Activated CD4-positive, alpha-beta T cell treated with anti-CD3 and anti-CD28 coated beads for 36 hours (primary cell): ENCODE data around the gene SMIM41. TPM values are rescaled to one million over a fixed set of nuclear protein-coding genes. Genes with fewer than 3 reads are reported as not detected.

Source experiments
- ATAC-seq: fragments of 200-7000 bp; cut with Tn5 transposase; one replicate; pipeline ENCODE4 v1.10.0; 2021; ENCODE audit warnings: mild to moderate bottlenecking, moderate library complexity
- CTCF ChIA-PET: fragments of 350-600 bp; sonication (Branson Sonifier 250); formaldehyde crosslinking; loops from one replicate; lab custom pipeline; 2021; ENCODE audit warnings: antibody characterized with exemption; lab: Charles Lee
- POLR2A ChIA-PET: fragments of 350-600 bp; sonication (Branson Sonifier 250); formaldehyde crosslinking; loops from one replicate; lab custom pipeline; 2021; ENCODE audit warnings: antibody characterized with exemption, inconsistent platforms; lab: Charles Lee
- DNase-seq: peaks from one replicate; pipeline ENCODE4 v3.0.0-alpha.2; 2020
- H3K27ac Mint-ChIP-seq: one replicate; pipeline ENCODE4 v1.8.0; 2021; ENCODE audit warnings: mixed read lengths
- H3K27me3 Mint-ChIP-seq: one replicate; pipeline ENCODE4 v1.8.0; 2021; ENCODE audit warnings: mixed read lengths
- H3K36me3 Mint-ChIP-seq: one replicate; pipeline ENCODE4 v1.8.0; 2021; ENCODE audit warnings: low read depth, mixed read lengths
- H3K4me1 Mint-ChIP-seq: one replicate; pipeline ENCODE4 v1.8.0; 2021; ENCODE audit warnings: mixed read lengths
- H3K4me3 Mint-ChIP-seq: one replicate; pipeline ENCODE4 v1.8.0; 2021; ENCODE audit warnings: mild to moderate bottlenecking, moderate library complexity, mixed read lengths
- H3K9me3 Mint-ChIP-seq: one replicate; pipeline ENCODE4 v1.8.0; 2021; ENCODE audit warnings: low read depth, mixed read lengths
- intact Hi-C, 2 experiments: fragments of 100-400 bp; cut with DNase I in 1 of 2; cut with micrococcal nuclease in 1 of 2; formaldehyde crosslinking; loops; one replicate each; pipeline versions ENCODE4 v1.14.2 to v1.15.1; 2022 to 2024; cut with DNase I, micrococcal nuclease
- total RNA-seq, 2 experiments: library from RNA; stranded (reverse); gene quantifications; one replicate each; pipeline ENCODE4 v1.2.3, GENCODE V29; 2021

The SMIM41 gene
- total RNA-seq, 2 experiments from 2014 or later = not detected

- Mint-ChIP-seq H3K27ac (no peak overlapping the region), H3K4me3 (no peak overlapping the region), H3K4me1 (peaks cover 31% of the 10 kb centered on the region), H3K27me3 (peaks cover 14% of the 10 kb centered on the region), H3K9me3 (no peaks in the 10 kb centered on the region), H3K36me3 (no peaks in the 10 kb centered on the region)
- intact Hi-C loops = loop anchor here (1.0 to 2.0 kb wide), 3 partner anchors 94 to 127 kb away; no protein-coding TSS in a partner anchor
- CTCF ChIA-PET = interaction anchor here (0.5 to 5.1 kb wide), 10 partner anchors 8 to 876 kb away, joined by 3 to 55 read pairs (median 4); no protein-coding TSS in a partner anchor
- POLR2A ChIA-PET = no interaction called here
- DNase-seq (peak; percentile 68), ATAC-seq (peak; percentile 62)
Measured at GRCh38 chr12:52119398-52120254, 40.1 kb downstream of the SMIM41 start.

GRCh38 chr12:52120951-52121823 lies 41.7 kb downstream of the SMIM41 start:
- intact Hi-C loops = loop anchor here (1.0 to 2.0 kb wide), 3 partner anchors 96 to 128 kb away; no protein-coding TSS in a partner anchor
- ChIA-PET POLR2A (no interaction called here), CTCF (interaction anchor here (0.6 to 1.6 kb wide), 15 partner anchors 9 to 198 kb away, joined by 3 to 23 read pairs (median 3); no protein-coding TSS in a partner anchor)
- ATAC-seq = no peak
- DNase-seq = no peak
- peaks cover 27% of the 10 kb centered on the region for H3K4me1 Mint-ChIP-seq
- no peaks in the 10 kb centered on the region for H3K9me3 Mint-ChIP-seq
- H3K36me3 Mint-ChIP-seq = no peaks in the 10 kb centered on the region
- H3K27ac Mint-ChIP-seq = no peak overlapping the region
- H3K4me3 Mint-ChIP-seq = no peak overlapping the region
- H3K27me3 Mint-ChIP-seq = peaks cover 18% of the 10 kb centered on the region

DNA sequence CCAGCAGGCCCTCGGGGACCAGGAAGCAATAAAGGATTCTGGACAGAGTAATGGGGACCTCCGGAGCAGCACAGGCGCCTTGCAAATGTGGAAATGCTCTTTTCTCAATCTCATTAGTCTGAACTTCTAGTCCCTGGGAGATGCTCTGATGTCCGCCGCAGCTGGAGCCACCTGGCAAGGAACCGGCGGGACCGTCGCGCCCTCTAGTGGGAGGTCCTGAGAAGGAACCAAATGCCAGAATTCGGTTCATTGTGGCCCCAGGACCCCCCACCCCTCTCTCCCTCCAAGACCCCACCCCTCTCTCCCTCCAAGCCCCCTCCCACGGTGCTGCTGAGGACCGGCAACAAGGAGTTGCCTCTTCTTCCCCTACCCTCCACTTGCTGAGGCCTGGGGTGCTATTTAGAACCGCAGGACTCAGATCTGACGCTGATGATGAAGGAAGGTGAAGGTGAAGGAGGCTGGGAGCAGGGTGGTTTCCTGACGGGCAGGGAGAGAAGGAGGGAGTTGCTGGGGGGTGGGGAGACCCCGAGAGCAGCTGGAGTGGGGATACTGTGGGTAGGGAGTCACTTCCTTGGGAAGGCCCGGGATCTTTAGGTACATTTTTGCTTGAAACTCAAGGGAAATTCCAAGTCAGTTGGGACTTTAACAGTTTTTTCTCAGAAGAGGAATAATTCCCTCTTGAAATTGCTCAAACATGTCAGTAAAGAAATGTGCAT lies 42.5 kb downstream of the SMIM41 start:
- DNase-seq (peak; percentile 84), ATAC-seq (no peak)
- intact Hi-C loops = loop anchor here in 1 of 2 experiments (2.0 kb wide), 1 partner anchor 129 kb away; no protein-coding TSS in a partner anchor
- Mint-ChIP-seq H3K27ac (no peak overlapping the region), H3K27me3 (peaks cover 20% of the 10 kb centered on the region), H3K4me3 (no peak overlapping the region), H3K9me3 (no peaks in the 10 kb centered on the region), H3K36me3 (no peaks in the 10 kb centered on the region), H3K4me1 (peaks cover 19% of the 10 kb centered on the region)
- ChIA-PET CTCF (interaction anchor here (0.5 to 1.6 kb wide), 13 partner anchors 8 to 198 kb away, joined by 3 to 23 read pairs (median 3); no protein-coding TSS in a partner anchor), POLR2A (no interaction called here)

GRCh38 chr12:52122540-52122871 lies 43.0 kb downstream of the SMIM41 start:
- no peak for DNase-seq
- Mint-ChIP-seq H3K27ac (no peak overlapping the region), H3K9me3 (no peaks in the 10 kb centered on the region), H3K36me3 (no peaks in the 10 kb centered on the region), H3K4me1 (peaks cover 17% of the 10 kb centered on the region), H3K4me3 (no peak overlapping the region), H3K27me3 (peaks cover 25% of the 10 kb centered on the region)
- no peak for ATAC-seq
- CTCF ChIA-PET = interaction anchor here (0.5 to 3.8 kb wide), 9 partner anchors 10 to 172 kb away, joined by 3 to 23 read pairs (median 3); no protein-coding TSS in a partner anchor
- intact Hi-C loops = no loop called here
- POLR2A ChIA-PET = no interaction called here

- Mint-ChIP-seq H3K36me3 (no peaks in the 10 kb centered on the region), H3K4me3 (no peak overlapping the region), H3K9me3 (no peaks in the 10 kb centered on the region), H3K27ac (no peak overlapping the region), H3K4me1 (peaks cover 17% of the 10 kb centered on the region), H3K27me3 (peaks cover 25% of the 10 kb centered on the region)
- ChIA-PET POLR2A (interaction anchor here (0.6 kb wide), 1 partner anchor 101 kb away, joined by 4 read pairs; no protein-coding TSS in a partner anchor), CTCF (interaction anchor here (0.6 to 3.8 kb wide), 8 partner anchors 10 to 173 kb away, joined by 3 to 22 read pairs (median 4); no protein-coding TSS in a partner anchor)
- intact Hi-C loops = no loop called here
- ATAC-seq (no peak), DNase-seq (no peak)
Measured at GRCh38 chr12:52122904-52123303, 43.4 kb downstream of the SMIM41 start.

GRCh38 chr12:52123487-52124186 lies 44.1 kb downstream of the SMIM41 start:
- peaks cover 11% of the 10 kb centered on the region for H3K4me1 Mint-ChIP-seq
- DNase-seq = no peak
- no peaks in the 10 kb centered on the region for H3K36me3 Mint-ChIP-seq
- no peaks in the 10 kb centered on the region for H3K9me3 Mint-ChIP-seq
- H3K27ac Mint-ChIP-seq = no peak overlapping the region
- ChIA-PET POLR2A (no interaction called here), CTCF (interaction anchor here (0.6 to 3.8 kb wide), 9 partner anchors 9 to 872 kb away, joined by 3 to 22 read pairs (median 3); no protein-coding TSS in a partner anchor)
- ATAC-seq = no peak
- peaks cover 25% of the 10 kb centered on the region for H3K27me3 Mint-ChIP-seq
- intact Hi-C loops = no loop called here
- no peak overlapping the region for H3K4me3 Mint-ChIP-seq

- no peak for ATAC-seq
- H3K4me1 Mint-ChIP-seq = no peaks in the 10 kb centered on the region
Measured at GRCh38 chr12:52125476-52125900, 46.0 kb downstream of the SMIM41 start.

GRCh38 chr12:52126050-52126604 lies 46.6 kb downstream of the SMIM41 start:
- Mint-ChIP-seq H3K4me3 (no peak overlapping the region), H3K27ac (no peak overlapping the region), H3K9me3 (no peaks in the 10 kb centered on the region), H3K4me1 (no peaks in the 10 kb centered on the region), H3K36me3 (no peaks in the 10 kb centered on the region), H3K27me3 (peaks cover 20% of the 10 kb centered on the region)
- ChIA-PET POLR2A (no interaction called here), CTCF (interaction anchor here (0.5 to 3.8 kb wide), 5 partner anchors 10 to 364 kb away, joined by 3 to 22 read pairs (median 3); no protein-coding TSS in a partner anchor)
- DNase-seq (no peak), ATAC-seq (no peak)
- intact Hi-C loops = no loop called here

More at GRCh38 chr12:52125476-52125900, 46.0 kb downstream of the SMIM41 start:
- H3K27me3 Mint-ChIP-seq = peaks cover 24% of the 10 kb centered on the region
- no peak overlapping the region for H3K4me3 Mint-ChIP-seq
- H3K27ac Mint-ChIP-seq = no peak overlapping the region
- H3K36me3 Mint-ChIP-seq = no peaks in the 10 kb centered on the region
- POLR2A ChIA-PET = interaction anchor here (0.5 kb wide), 1 partner anchor 51 kb away, joined by 3 read pairs; no protein-coding TSS in a partner anchor
- no peak for DNase-seq
- intact Hi-C loops = no loop called here
- H3K9me3 Mint-ChIP-seq = no peaks in the 10 kb centered on the region
- CTCF ChIA-PET = interaction anchor here (0.5 to 3.8 kb wide), 6 partner anchors 11 to 363 kb away, joined by 3 to 22 read pairs (median 3); no protein-coding TSS in a partner anchor

DNA sequence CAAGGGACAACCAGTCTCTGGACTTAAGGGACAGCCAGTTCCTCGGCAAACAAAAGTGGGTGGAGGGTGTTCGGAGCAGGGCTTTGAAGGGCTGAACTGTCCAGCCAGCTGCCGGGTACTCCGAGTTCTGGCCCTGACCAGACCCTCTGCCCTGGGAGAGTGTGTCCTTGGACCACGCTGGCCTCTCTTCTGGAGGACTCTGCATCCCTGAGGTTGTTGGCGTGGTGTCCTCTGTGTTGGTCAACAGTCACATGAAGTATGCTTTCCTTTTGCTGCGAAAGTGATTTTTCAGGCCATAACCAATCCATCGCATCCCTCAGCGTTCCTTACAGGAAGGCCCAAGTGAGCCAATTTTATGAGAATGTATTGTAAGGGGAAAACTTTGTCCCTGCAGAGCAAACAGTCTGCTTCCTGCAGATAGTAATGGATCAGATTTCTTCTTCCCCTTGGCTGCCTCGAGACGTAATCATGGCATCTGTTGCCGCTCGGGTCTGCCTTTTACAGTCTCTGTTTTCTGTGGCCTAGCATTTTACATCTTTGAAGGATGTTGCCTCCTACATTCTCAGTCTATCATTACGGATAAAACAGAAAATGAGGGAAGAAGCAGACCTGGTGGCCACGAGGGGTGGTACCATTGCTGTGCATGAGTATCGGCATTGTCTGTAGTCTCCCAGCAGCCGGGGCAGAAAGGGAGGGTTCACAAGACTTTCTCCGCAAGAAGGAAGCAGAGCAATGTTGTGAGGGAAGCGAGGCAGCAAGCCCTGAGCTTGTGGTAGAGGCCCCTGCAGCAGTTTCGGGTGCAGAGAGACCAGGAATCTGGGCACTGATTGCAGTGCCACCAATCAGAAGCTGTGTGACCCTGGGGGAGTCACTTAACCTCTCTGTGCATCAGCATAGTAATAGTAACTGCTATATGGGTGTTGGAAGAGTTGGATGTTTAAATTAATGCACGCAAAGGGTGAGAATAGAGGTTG lies 47.4 kb downstream of the SMIM41 start:
- Mint-ChIP-seq H3K4me1 (no peaks in the 10 kb centered on the region), H3K27me3 (peaks cover 15% of the 10 kb centered on the region), H3K27ac (no peak overlapping the region), H3K4me3 (no peak overlapping the region), H3K36me3 (no peaks in the 10 kb centered on the region), H3K9me3 (no peaks in the 10 kb centered on the region)
- intact Hi-C loops = no loop called here
- CTCF ChIA-PET = interaction anchor here (1.0 to 1.6 kb wide), 3 partner anchors 8 to 11 kb away, joined by 3 to 9 read pairs (median 6); no protein-coding TSS in a partner anchor
- ATAC-seq (no peak), DNase-seq (no peak)
- POLR2A ChIA-PET = no interaction called here
